Natural killer cell (primary cell): Measurements from ENCODE around the gene GRIK1. TPM values are rescaled to one million over a fixed set of nuclear protein-coding genes. Genes with fewer than 3 reads are reported as not detected.
"Not testable (repeated sequence)": the region's sequence is repeated elsewhere in the genome, so short reads cannot be mapped to it uniquely, and the experiment has no call there.

ENCODE experiments used
- ATAC-seq, 3 donors: fragments of 150-1000 bp in 2 of 3; fragments of 200-7000 bp in 1 of 3; cut with Tn5 transposase; 1 replicate in 1 of 3; 2 replicates in 2 of 3; pipeline ENCODE4 v1.10.0; 2021; ENCODE audit warnings: mild to moderate bottlenecking in 2 of 3, moderate library complexity in 2 of 3
- DNase-seq, 2 donors: peaks; one replicate each; pipeline versions ENCODE4 v3.0.0 to v3.0.0-alpha.2; 2013 to 2021; ENCODE audit warnings: mixed read lengths in 1 of 2
- H3K27ac ChIP-seq: one replicate; pipeline ENCODE4 v1.5.1; 2013; ENCODE audit warnings: mild to moderate bottlenecking, low read length
- H3K27me3 ChIP-seq: one replicate; pipeline ENCODE4 v1.6.1; 2013; ENCODE audit warnings: low read length; ENCODE audit not compliant: control insufficient read depth, insufficient read depth
- H3K36me3 ChIP-seq: one replicate; pipeline ENCODE4 v1.6.1; 2013; ENCODE audit warnings: low read length; ENCODE audit not compliant: control insufficient read depth, insufficient read depth
- H3K4me1 ChIP-seq: one replicate; pipeline ENCODE4 v1.6.1; 2013; ENCODE audit warnings: low read length; ENCODE audit not compliant: control insufficient read depth, insufficient read depth
- H3K4me3 ChIP-seq: one replicate; pipeline ENCODE4 v1.5.1; 2013; ENCODE audit warnings: low read length
- H3K9me3 ChIP-seq: one replicate; pipeline ENCODE4 v1.6.1; 2013; ENCODE audit warnings: low read length; ENCODE audit not compliant: control insufficient read depth, insufficient read depth
- H3K27ac Mint-ChIP-seq, 2 donors: one replicate each; pipeline ENCODE4 v1.8.0; 2022; ENCODE audit warnings: mild to moderate bottlenecking in 2 of 2, mixed read lengths in 2 of 2, moderate library complexity in 1 of 2
- H3K27me3 Mint-ChIP-seq, 2 donors: one replicate each; pipeline ENCODE4 v1.8.0; 2022; ENCODE audit warnings: low read depth in 2 of 2, mixed read lengths in 2 of 2
- H3K36me3 Mint-ChIP-seq: one replicate; pipeline ENCODE4 v1.8.0; 2022; ENCODE audit warnings: mixed read lengths
- H3K4me1 Mint-ChIP-seq, 2 donors: one replicate each; pipeline ENCODE4 v1.8.0; 2022; ENCODE audit warnings: mixed read lengths in 2 of 2
- H3K4me3 Mint-ChIP-seq: one replicate; pipeline ENCODE4 v1.8.0; 2022; ENCODE audit warnings: mild to moderate bottlenecking, moderate library complexity, mixed read lengths
- H3K9me3 Mint-ChIP-seq, 2 donors: one replicate each; pipeline ENCODE4 v1.8.0; 2022; ENCODE audit warnings: mixed read lengths in 2 of 2
- WGBS: methylation state at CpG from one replicate; pipeline ENCODE4 v1.1.7; 2013; ENCODE audit warnings: missing lambda C conversion rate; ENCODE audit not compliant: insufficient coverage; 5-methylcytosine and 5-hydroxymethylcytosine counted together
- intact Hi-C: fragments of 100-400 bp; cut with micrococcal nuclease; formaldehyde crosslinking; loops from one replicate; pipeline ENCODE4 v1.14.2; 2022
- total RNA-seq, 4 donors: library from RNA; stranded (reverse); fragments of 120-200 nt in 1 of 4; gene quantifications; one replicate each; pipeline versions ENCODE4 v1.2.3 to v1.2.4, GENCODE V29; 2013 to 2022
- TF ChIP-seq, protein P1 (sequence below): fragments of 200-600 bp; IDR thresholded peaks from one replicate; pipeline ENCODE4 v1.8.0; 2022; ENCODE audit warnings: antibody characterized with exemption

The GRIK1 gene
- total RNA-seq, 3 donors from 2014 or later (not counting 1 experiment from before 2014, with no cell fraction given): not detected

DNA sequence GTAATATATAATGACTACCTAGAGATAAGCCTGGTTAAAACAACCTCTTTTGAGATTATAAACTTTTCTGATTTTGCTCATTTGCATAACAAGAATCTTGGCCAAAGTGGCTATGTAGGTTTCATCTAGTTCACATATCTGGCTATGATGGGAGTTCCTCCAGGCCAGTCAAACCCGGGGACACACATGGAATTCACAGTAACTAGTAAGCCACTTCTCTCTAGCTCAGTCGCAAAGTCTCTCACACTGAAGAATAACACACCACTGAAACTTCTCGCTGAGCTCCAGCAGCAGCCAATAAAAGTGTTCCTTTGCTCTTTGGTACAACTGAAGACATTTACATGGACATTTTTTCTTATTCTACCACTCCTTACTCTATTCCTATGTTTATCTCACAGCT is 36.0 kb upstream of the GRIK1 start:
- no peak overlapping the region for H3K4me3 ChIP-seq
- H3K27me3 ChIP-seq: no peaks in the 10 kb centered on the region
- no peaks in the 10 kb centered on the region for H3K4me1 ChIP-seq
- Mint-ChIP-seq H3K4me3 (no peak overlapping the region), H3K36me3 (no peaks in the 10 kb centered on the region), H3K9me3 (peaks cover 7 to 8% of the 10 kb centered on the region in 2 donors), H3K27me3 (no peaks in the 10 kb centered on the region), H3K4me1 (no peaks in the 10 kb centered on the region), H3K27ac (no peak overlapping the region)
- WGBS: 80% methylated on average over 3 of the region's 3 CpGs
- no peaks in the 10 kb centered on the region for H3K36me3 ChIP-seq
- H3K27ac ChIP-seq: no peak overlapping the region
- intact Hi-C loops: no loop called here
- ATAC-seq: no peak
- H3K9me3 ChIP-seq: no peaks in the 10 kb centered on the region
- DNase-seq: no peak
- TF ChIP-seq, protein P1, sequence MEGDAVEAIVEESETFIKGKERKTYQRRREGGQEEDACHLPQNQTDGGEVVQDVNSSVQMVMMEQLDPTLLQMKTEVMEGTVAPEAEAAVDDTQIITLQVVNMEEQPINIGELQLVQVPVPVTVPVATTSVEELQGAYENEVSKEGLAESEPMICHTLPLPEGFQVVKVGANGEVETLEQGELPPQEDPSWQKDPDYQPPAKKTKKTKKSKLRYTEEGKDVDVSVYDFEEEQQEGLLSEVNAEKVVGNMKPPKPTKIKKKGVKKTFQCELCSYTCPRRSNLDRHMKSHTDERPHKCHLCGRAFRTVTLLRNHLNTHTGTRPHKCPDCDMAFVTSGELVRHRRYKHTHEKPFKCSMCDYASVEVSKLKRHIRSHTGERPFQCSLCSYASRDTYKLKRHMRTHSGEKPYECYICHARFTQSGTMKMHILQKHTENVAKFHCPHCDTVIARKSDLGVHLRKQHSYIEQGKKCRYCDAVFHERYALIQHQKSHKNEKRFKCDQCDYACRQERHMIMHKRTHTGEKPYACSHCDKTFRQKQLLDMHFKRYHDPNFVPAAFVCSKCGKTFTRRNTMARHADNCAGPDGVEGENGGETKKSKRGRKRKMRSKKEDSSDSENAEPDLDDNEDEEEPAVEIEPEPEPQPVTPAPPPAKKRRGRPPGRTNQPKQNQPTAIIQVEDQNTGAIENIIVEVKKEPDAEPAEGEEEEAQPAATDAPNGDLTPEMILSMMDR: no peak

DNA sequence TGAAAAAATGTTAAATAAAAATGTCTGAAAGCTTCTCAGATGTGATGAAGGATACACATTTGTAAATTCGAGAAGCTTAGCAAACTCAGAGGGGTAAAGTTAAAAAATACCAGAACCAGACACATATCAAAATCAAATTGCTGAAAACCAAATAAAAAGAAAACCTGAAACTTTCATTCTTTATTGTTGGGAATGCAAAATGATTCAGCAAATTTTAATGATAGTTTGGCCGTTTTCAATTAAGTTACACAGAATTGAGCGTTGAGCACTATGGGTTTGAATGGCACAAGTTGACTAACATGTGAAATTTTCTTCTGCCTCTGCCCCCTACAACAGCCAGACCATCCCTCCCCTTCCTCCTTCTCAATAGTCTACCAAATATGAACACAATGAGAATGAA is 33.5 kb upstream of the GRIK1 start:
- no peak overlapping the region for H3K4me3 Mint-ChIP-seq
- no peaks in the 10 kb centered on the region for H3K27me3 ChIP-seq
- H3K36me3 Mint-ChIP-seq: no peaks in the 10 kb centered on the region
- no peak overlapping the region for H3K27ac ChIP-seq
- H3K9me3 Mint-ChIP-seq: peaks cover 8 to 11% of the 10 kb centered on the region in 2 donors
- ATAC-seq (no peak), DNase-seq (no peak)
- intact Hi-C loops: no loop called here
- no peak overlapping the region for H3K4me3 ChIP-seq
- WGBS: 80% methylated on average over 2 of the region's 3 CpGs
- H3K9me3 ChIP-seq: no peaks in the 10 kb centered on the region
- H3K4me1 Mint-ChIP-seq: no peaks in the 10 kb centered on the region
- H3K36me3 ChIP-seq: no peaks in the 10 kb centered on the region
- H3K27me3 Mint-ChIP-seq: no peaks in the 10 kb centered on the region
- TF ChIP-seq, protein P1: no peak
- no peaks in the 10 kb centered on the region for H3K4me1 ChIP-seq
- no peak overlapping the region for H3K27ac Mint-ChIP-seq

DNA sequence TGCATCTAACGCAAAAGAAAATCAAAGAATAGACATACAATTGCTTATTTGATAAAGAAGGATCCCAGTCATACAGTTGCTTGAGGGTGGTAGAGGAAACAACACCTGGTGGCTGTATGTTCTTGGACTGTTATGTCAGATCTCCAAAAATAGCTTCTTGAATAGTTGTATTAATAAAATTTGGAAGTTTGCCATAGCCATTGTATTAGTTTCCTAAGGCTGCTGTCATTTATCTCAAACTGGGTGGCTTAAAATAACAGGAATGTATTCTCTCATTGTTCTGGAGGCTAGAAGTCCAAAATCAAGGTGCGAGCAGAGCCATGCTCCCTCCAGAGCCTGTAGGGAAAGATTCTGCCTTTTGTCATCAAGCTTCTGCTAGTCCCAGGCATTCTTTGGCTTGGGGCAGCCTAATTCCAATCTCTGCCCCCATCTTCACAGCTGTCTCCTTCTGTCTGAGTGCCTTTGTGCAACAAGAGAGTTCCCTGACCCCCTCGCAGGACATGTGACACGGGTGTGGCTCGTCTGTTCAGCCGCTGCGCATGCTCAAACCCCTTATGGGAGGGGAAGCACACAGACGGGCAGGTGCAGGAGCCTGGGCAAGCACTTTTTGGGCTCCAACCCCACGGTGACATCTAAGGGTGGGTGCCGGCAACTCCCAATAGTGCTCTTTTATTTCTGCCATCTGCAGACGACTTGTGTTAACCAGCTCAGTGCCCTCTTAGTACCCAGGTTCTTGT is 21.7 kb upstream of the GRIK1 start:
- no peak for ATAC-seq
- H3K27ac ChIP-seq: no peak overlapping the region
- H3K9me3 ChIP-seq: no peaks in the 10 kb centered on the region
- no peaks in the 10 kb centered on the region for H3K4me1 ChIP-seq
- WGBS: 89% methylated on average over 10 of the region's 11 CpGs
- Mint-ChIP-seq H3K4me1 (no peaks in the 10 kb centered on the region), H3K36me3 (no peaks in the 10 kb centered on the region), H3K27ac (no peak overlapping the region), H3K4me3 (no peak overlapping the region), H3K9me3 (peaks cover 9 to 11% of the 10 kb centered on the region in 2 donors), H3K27me3 (no peaks in the 10 kb centered on the region)
- no peak for DNase-seq
- intact Hi-C loops: no loop called here
- H3K36me3 ChIP-seq: no peaks in the 10 kb centered on the region
- no peak overlapping the region for H3K4me3 ChIP-seq
- TF ChIP-seq, protein P1: no peak
- H3K27me3 ChIP-seq: no peaks in the 10 kb centered on the region

DNA sequence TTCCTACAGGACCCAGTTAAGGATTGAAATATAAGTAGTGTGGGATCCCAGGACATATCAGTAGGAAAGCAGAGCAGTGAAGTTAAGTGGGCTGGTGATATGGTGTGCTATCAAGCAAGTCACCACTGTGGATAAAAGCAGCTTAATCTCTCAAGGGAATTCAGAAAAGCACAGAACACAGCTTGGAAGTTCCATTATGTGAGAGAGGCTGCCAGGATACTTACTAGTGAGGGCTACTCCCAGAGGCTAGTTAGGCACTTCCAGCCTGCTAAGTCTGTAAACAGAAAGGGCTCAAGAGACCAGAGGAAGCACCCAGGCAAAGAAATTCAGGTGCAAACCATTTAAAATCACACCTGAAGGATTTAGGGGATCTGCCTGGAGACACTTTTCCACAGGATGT is 18.8 kb upstream of the GRIK1 start:
- H3K36me3 ChIP-seq: no peaks in the 10 kb centered on the region
- ATAC-seq: no peak
- H3K36me3 Mint-ChIP-seq: no peaks in the 10 kb centered on the region
- intact Hi-C loops: no loop called here
- no peak overlapping the region for H3K27ac ChIP-seq
- no peaks in the 10 kb centered on the region for H3K4me1 ChIP-seq
- TF ChIP-seq, protein P1: no peak
- H3K4me3 Mint-ChIP-seq: no peak overlapping the region
- DNase-seq: no peak
- H3K4me1 Mint-ChIP-seq: no peaks in the 10 kb centered on the region
- no peak overlapping the region for H3K4me3 ChIP-seq
- no peaks in the 10 kb centered on the region for H3K27me3 Mint-ChIP-seq
- H3K27ac Mint-ChIP-seq: no peak overlapping the region
- no peaks in the 10 kb centered on the region for H3K27me3 ChIP-seq
- no peaks in the 10 kb centered on the region for H3K9me3 ChIP-seq
- peaks cover 9 to 11% of the 10 kb centered on the region in 2 donors for H3K9me3 Mint-ChIP-seq

DNA sequence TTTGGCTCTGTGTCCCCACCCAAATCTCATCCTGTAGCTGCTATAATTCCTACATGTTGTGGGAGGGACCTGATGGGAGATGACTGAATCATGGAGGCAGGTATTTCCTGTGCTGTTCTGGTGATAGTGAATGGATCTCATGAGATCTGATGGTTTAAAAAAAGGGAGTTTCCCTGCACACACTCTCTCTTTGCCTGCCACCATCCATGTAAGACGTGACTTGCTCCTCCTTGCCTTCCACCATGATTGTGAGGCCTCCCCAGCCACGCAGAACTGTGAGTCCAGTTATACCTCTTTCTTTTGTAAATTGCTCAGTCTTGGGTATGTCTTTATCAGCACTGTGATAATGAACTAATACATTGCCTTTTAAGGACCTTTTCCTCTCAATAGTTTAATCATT is 18.2 kb upstream of the GRIK1 start:
- H3K27me3 Mint-ChIP-seq, H3K27me3 ChIP-seq, H3K27ac Mint-ChIP-seq, H3K36me3 ChIP-seq, H3K4me3 Mint-ChIP-seq, H3K4me1 ChIP-seq, DNase-seq, H3K9me3 ChIP-seq, ATAC-seq, H3K27ac ChIP-seq, H3K36me3 Mint-ChIP-seq, H3K4me1 Mint-ChIP-seq, intact Hi-C loops, H3K4me3 ChIP-seq: not testable (repeated sequence)
- 45% methylated on average over 2 of the region's 2 CpGs for WGBS
- H3K9me3 Mint-ChIP-seq: peaks cover 9 to 13% of the 10 kb centered on the region in 2 donors
